Stimulated activated CD8-positive, alpha-beta memory T cell treated with anti-CD3 and anti-CD28 coated beads, Interleukin-15, amount 100 ng/mL, for 24 hours (primary cell): ENCODE measurements around the gene CTBS.
"Not testable (repeated sequence)": the region's sequence is repeated elsewhere in the genome, so short reads cannot be mapped to it uniquely, and the experiment has no call there.

Source experiments
- DNase-seq: peaks from one replicate; pipeline ENCODE4 v3.0.0-alpha.2; 2020; ENCODE audit warnings: low read depth

The CTBS gene

DNA sequence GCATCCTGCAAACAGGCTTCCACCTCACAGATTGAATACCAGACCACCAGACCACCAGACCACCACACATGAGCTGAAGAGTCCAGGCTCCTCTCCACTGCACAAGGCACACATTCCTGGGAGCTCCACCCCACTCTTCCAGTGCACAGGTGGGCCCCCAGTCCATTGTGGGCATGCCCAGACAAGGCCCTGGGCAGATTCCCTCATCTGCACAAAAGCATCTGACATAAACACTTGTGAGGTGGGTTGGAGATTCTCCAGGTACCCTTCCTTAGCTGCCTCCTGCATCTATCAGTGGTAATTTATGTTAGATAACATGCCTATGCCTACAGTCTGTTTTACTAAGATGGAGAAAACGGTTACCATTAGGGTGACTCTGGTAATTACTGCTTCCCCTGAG is 11.6 kb upstream of the CTBS start:
- no peak for DNase-seq

DNA sequence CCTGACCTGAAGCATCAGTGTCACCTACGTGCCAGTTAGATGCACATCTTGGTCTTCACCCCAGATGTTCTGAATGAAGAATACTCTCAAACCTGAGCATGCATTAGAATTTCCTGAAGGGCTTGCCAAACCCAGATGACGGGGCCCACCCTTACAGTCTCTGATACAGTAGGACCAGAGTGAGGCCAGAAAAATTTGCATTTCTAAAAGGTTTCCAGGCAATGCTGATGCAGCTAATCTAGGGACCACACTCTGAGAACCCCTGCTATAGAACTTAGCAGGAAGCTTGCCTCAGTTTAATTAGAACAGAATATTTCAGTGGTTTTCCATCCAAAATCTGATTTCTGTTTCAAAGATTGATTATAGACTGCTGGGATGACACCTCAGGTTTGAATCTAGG is 9.9 kb upstream of the CTBS start:
- no peak for DNase-seq

GRCh38 chr1:84583648-84584047 is 9.4 kb upstream of the CTBS start:
- DNase-seq: no peak

- DNase-seq: no peak
Measured at GRCh38 chr1:84582802-84583587, 8.8 kb upstream of the CTBS start.

DNA sequence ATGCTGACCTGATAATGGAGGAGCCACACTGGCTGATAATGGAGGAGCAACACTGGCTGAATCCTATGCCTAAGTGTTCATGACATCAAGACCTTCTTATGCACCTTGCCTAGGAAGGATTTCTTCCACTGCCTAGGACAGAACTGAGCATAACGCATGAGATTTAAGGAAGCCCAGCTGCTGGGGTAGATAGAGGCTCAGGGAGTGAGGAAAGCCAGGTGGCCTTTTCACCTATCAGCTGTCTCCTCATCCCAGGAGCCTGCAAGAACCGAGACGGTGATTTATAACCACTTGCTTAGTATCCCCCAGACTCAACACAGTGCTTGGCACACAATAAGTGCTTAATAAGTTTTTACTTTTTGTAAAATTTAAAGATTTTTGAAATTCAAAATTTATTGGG is 7.4 kb upstream of the CTBS start:
- no peak for DNase-seq

DNA sequence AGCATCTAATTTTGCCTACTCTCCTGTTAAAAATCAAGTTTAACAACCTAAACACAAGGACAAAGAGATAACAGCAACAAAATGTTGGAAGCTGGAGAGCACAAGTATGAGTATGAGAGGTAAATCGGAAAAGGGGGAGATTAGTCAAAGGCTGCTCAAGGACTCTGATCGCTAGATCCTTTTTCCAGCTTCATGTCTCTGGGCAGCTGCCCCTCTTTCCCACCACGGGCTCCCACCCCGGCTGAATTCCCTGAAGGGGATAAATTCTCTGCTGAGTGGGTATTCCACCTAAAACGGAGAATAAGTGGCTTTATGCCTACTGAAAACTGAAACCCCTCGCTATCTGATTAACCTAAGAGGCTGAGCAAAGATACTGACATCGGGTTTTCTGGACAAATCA is 696 bp upstream of the CTBS start:
- DNase-seq: no peak

DNA sequence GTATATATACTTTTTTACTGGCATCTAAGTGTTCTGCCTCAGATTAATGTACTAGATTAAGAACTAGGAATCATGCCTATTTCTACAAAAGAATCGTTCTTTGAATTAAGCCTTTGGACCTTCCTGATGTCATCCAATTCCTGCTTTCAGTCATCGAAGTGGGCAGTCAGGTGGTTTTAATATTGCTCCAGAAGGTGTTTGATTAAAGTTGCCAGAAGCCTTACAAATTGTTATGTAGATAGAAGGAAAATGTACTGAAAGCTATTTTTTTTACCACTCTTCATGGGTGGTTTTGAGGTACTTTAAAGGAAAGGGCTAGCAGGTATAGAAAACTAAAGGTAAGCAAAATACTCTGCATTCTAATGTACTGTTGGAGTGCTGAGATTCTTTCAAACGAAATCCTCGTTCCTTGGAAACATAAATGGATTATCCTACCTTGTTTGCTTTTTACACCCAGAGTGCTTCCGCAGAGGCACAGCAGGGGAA is 716 bp downstream of the CTBS start:
- no peak for DNase-seq

GRCh38 chr1:84571150-84571535 is 3.1 kb downstream of the CTBS start:
- DNase-seq: no peak

- DNase-seq: no peak
Measured at GRCh38 chr1:84570436-84571149, 3.6 kb downstream of the CTBS start.

- DNase-seq: no peak
Measured at GRCh38 chr1:84569216-84569615, 5.0 kb downstream of the CTBS start.

DNA sequence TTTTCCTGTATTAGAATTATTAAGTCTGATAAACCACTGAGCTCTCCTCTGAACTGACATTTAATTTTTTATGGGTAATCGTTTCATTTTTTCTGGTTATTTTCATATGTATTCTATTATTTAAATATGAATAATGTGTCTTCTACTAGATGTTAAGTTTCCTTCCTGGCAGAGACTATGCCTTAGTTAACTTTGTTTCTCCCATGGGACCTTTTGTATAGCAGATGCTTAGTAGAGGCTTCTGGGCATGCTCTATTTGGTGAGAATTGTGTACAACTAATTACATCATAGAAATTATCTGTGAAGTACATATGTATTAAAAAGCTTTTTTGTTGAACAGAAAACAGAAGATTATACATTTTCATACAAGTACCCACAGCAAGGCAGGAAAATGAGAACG is 23.4 kb downstream of the CTBS start:
- DNase-seq: no peak

GRCh38 chr1:84541679-84542078 is 32.6 kb downstream of the CTBS start:
- no peak for DNase-seq

GRCh38 chr1:84540759-84541158 is 33.5 kb downstream of the CTBS start:
- no peak for DNase-seq

- DNase-seq: no peak
Measured at GRCh38 chr1:84539972-84540371, 34.3 kb downstream of the CTBS start.

GRCh38 chr1:84538599-84538998 is 35.6 kb downstream of the CTBS start:
- no peak for DNase-seq

- DNase-seq: no peak
Measured at GRCh38 chr1:84525779-84526178, 48.5 kb downstream of the CTBS start.

- no peak for DNase-seq
Measured at GRCh38 chr1:84524590-84524989, 49.6 kb downstream of the CTBS start.

- DNase-seq: no peak
Measured at GRCh38 chr1:84510668-84511067, 63.6 kb downstream of the CTBS start.

GRCh38 chr1:84510165-84510564 is 64.1 kb downstream of the CTBS start:
- DNase-seq: no peak

DNA sequence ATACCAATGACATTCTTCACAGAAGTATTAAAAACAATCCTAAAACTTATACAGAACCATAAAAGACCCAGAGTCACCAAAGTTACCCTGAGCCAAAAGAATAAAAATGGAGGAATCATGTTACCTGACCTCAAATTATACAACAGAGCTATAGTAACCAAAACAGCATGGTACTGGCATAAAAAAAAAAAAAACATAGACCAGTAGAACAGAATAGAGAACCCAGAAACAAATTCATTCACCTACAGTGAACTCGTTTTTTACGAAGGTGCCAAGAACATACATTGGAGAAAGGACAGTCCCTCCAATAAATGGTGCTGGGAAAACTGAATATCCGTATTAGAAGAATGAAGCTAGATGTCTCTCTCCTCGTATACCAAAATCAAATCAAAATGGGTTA is 65.2 kb downstream of the CTBS start:
- DNase-seq: no peak

- DNase-seq: no peak
Measured at GRCh38 chr1:84508510-84508909, 65.7 kb downstream of the CTBS start.

- DNase-seq: not testable (repeated sequence)
Measured at GRCh38 chr1:84507887-84508286, 66.4 kb downstream of the CTBS start.

DNA sequence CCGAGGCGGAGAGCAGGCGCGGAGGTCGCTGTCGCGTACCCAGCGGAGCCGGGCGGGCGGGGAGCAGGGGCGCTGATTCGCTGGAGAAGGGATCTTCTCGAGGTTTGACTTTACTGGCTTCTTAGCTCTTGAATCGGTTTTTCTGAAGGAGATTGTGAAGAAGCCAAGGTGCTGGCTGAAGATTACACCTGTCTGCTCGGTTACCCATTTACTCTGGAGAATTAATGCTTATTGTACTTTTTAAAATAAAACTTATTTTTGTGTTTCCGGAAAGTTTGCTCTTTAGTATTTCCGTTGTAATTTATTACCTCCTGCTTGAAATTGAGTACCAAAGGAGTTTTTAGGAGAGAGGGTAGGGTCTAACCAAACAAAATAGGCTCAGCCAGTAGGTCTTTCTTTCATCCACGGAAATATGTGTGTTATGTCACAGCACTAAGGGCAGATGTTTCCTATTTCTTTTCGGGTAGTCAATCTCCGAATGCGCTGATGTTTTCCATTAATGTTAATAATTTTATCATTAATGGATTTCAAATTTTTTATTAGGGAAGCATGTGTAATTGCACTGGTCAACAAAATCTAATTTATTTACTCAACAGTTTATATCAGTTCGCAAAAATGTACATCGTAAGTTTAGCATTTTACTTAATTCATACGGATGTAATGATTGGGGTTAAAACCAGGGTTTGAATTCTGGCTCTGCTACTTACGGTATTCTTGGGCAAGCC is 67.3 kb downstream of the CTBS start:
- DNase-seq: no peak
